Measurements from ENCODE around the gene VWA1. TPM values are rescaled to one million over a fixed set of nuclear protein-coding genes. Genes with fewer than 3 reads are reported as not detected.

The VWA1 gene
- total and polyA plus RNA-seq, 2 of the 4 experiments (the other 2 are of a cell fraction), result 1.1 to 6.1 TPM

DNA sequence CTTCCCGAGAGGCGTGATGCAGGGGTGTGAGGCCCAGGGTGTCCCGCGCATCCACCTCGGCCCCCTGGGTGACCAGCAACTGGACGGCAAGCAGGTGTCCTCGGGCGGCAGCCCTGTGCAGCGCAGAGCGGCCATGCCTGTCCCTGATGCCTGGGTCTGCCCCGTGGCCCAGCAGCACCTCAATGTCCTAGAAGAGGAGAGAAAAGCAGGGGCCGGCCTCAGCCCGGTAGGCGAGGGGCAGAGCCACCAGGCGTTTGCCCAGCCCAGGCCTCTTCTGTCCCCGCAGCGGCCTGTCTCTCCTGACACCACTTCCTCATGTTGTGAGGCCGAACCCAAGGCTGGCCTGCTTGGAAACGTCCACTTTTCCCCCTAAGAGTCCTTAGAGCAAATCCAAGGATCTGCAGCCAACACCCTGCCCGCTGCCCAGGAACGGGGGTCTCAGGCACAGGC is 16.1 kb upstream of the VWA1 start:
- no peak overlapping the region for H3K23ac ChIP-seq (ENCODE audit: low read depth, low read length)
- H3K4ac ChIP-seq (ENCODE audit: low read depth, low read length), result no peak overlapping the region
- 91% methylated on average over 10 of the region's 21 CpGs; no CpG with 5 or more reads in 1 of the 2 experiments for WGBS, 2 experiments (ENCODE audit: extremely low coverage in 2 of 2, insufficient read length in 1 of 2)
- no peak overlapping the region for H2BK20ac ChIP-seq (ENCODE audit: low read depth, low read length)
- BruUV-seq (replicated peaks), result no TSS peak
- H4K5ac ChIP-seq (ENCODE audit: low read depth, low read length), result no peak overlapping the region
- no peak overlapping the region for H2BK5ac ChIP-seq (ENCODE audit: low read depth, low read length, poor library complexity, severe bottlenecking)
- H3K27me3 ChIP-seq (ENCODE audit: control insufficient read depth, insufficient read depth, low read length), result no peaks in the 10 kb centered on the region
- no peaks in the 10 kb centered on the region for H3K9me1 ChIP-seq (ENCODE audit: insufficient read depth, low read length)
- no peak overlapping the region for H4K91ac ChIP-seq (ENCODE audit: insufficient read depth, low read depth, low read length)
- ChIA-PET POLR2A (ENCODE audit: unreplicated experiment) (no interaction called here), CTCF (no interaction called here)
- no peak overlapping the region for H2AK9ac ChIP-seq (replicated peaks; ENCODE audit: low read depth, low read length, poor library complexity)
- peaks cover 3% of the 10 kb centered on the region; the same call in 1 of the 2 replicates for H3K4me1 ChIP-seq (ENCODE audit: control insufficient read depth, insufficient read depth, low read length)
- DNase-seq (no peak), ATAC-seq (ENCODE audit: low read depth) (no peak)
- H3K14ac ChIP-seq (replicated peaks; ENCODE audit: low read depth, low read length), result no peak overlapping the region
- no peaks in the 10 kb centered on the region for H4K20me1 ChIP-seq (ENCODE audit: insufficient read depth, low read length)
- no peak overlapping the region for H3K27ac ChIP-seq (ENCODE audit: insufficient read depth, low read length)
- TF ChIP-seq CEBPB (IDR thresholded peaks at IDR 0.05; ENCODE audit: low read depth, low read length) (no peak), RAD21 (IDR thresholded peaks at IDR 0.05; ENCODE audit: low read length) (no peak), POLR2A (IDR thresholded peaks at IDR 0.05; ENCODE audit: low read depth, low read length) (no peak), FOS (IDR thresholded peaks at IDR 0.05; ENCODE audit: low read depth, low read length) (no peak), NFE2L2 (IDR thresholded peaks at IDR 0.05; ENCODE audit: low read depth, low read length) (no peak), MAFK (IDR thresholded peaks at IDR 0.05; ENCODE audit: low read depth, low read length) (no peak), SMC3 (IDR thresholded peaks at IDR 0.05; ENCODE audit: low read depth, low read length) (no peak), MXI1 (IDR thresholded peaks at IDR 0.05; ENCODE audit: borderline replicate concordance, low read depth, low read length) (no peak), RCOR1 (IDR thresholded peaks at IDR 0.05; ENCODE audit: insufficient replicate concordance, low read length) (no peak), RFX5 (IDR thresholded peaks at IDR 0.05; ENCODE audit: low read depth, low read length) (no peak), CHD1 (IDR thresholded peaks at IDR 0.05; ENCODE audit: low read depth, low read length) (no peak)
- TF ChIP-seq, protein P1, sequence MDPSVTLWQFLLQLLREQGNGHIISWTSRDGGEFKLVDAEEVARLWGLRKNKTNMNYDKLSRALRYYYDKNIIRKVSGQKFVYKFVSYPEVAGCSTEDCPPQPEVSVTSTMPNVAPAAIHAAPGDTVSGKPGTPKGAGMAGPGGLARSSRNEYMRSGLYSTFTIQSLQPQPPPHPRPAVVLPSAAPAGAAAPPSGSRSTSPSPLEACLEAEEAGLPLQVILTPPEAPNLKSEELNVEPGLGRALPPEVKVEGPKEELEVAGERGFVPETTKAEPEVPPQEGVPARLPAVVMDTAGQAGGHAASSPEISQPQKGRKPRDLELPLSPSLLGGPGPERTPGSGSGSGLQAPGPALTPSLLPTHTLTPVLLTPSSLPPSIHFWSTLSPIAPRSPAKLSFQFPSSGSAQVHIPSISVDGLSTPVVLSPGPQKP (IDR thresholded peaks at IDR 0.05; ENCODE audit: borderline replicate concordance, low read depth, low read length), result no peak
- TF ChIP-seq, protein P2, sequence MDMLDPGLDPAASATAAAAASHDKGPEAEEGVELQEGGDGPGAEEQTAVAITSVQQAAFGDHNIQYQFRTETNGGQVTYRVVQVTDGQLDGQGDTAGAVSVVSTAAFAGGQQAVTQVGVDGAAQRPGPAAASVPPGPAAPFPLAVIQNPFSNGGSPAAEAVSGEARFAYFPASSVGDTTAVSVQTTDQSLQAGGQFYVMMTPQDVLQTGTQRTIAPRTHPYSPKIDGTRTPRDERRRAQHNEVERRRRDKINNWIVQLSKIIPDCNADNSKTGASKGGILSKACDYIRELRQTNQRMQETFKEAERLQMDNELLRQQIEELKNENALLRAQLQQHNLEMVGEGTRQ (IDR thresholded peaks at IDR 0.05; ENCODE audit: low read depth, low read length), result no peak
- H4K8ac ChIP-seq (ENCODE audit: low read depth in 2 of 2, low read length in 2 of 2), result no peak overlapping the region
- intact Hi-C loops (cut with micrococcal nuclease) (no loop called here), dilution Hi-C loops (cut with HindIII; ENCODE audit: low sequenced_read_pairs, unreplicated experiment) (no loop called here), in situ Hi-C loops (cut with MboI; ENCODE audit: low sequenced_read_pairs) (no loop called here)
- H3K4me2 ChIP-seq (ENCODE audit: low read depth, low read length), result no peak overlapping the region
- H3K9me3 ChIP-seq (ENCODE audit: control insufficient read depth, insufficient read depth, low read length), result no peaks in the 10 kb centered on the region
- H2BK15ac ChIP-seq (ENCODE audit: low read depth, low read length), result no peak overlapping the region
- H3K36me3 ChIP-seq (ENCODE audit: control insufficient read depth, insufficient read depth, low read length), result no peaks in the 10 kb centered on the region
- no peaks in the 10 kb centered on the region for H3K79me1 ChIP-seq (ENCODE audit: low read depth in 1 of 2, low read length in 2 of 2)
- no peak overlapping the region for H2BK120ac ChIP-seq (ENCODE audit: low read depth, low read length)
- no peak overlapping the region for H3K56ac ChIP-seq (ENCODE audit: extremely low read depth, insufficient read depth, low read length)
- H3K18ac ChIP-seq (ENCODE audit: low read depth, low read length), result no peak overlapping the region
- H2AFZ ChIP-seq (replicated peaks; ENCODE audit: low read length, poor library complexity), result peak overlapping the region; percentile 86
- H3K4me3 ChIP-seq (ENCODE audit: insufficient read depth, low read depth, low read length), result no peak overlapping the region
- H2AK5ac ChIP-seq (ENCODE audit: low read depth, low read length), result no peak overlapping the region
- no peak overlapping the region for H3K9ac ChIP-seq (ENCODE audit: low read depth, low read length)

All from IMR-90 (cell line).